ENCODE measurements around the gene SMARCD1. TPM values are rescaled to one million over a fixed set of nuclear protein-coding genes. Genes with fewer than 3 reads are reported as not detected.

SMARCD1 gene
- total and polyA plus RNA-seq, 12 donors, result 22.9 to 65.0 (median 48.9) TPM

Other genes with a start within 250 kb of the SMARCD1 start
- 1 to 10 TPM; 1.9 to 8.9 (median 4.9) TPM for gene BCDIN3D, start 242.2 kb upstream of the SMARCD1 start, total RNA-seq
- gene BCDIN3D, start 242.2 kb upstream of the SMARCD1 start, polyA plus RNA-seq, result 1 to 10 TPM; 2.4 to 8.1 (median 3.4) TPM
- 10 to 100 TPM in 3 of 9 donors, 1 to 10 TPM in 5, under 1 TPM in 1; 0.35 to 46.1 (median 3.1) TPM for gene FAIM2, start 181.4 kb upstream of the SMARCD1 start, total RNA-seq
- 10 to 100 TPM; 13.4 to 50.8 (median 45.9) TPM for gene FAIM2, start 181.4 kb upstream of the SMARCD1 start, polyA plus RNA-seq
- gene AQP2, start 134.6 kb upstream of the SMARCD1 start, total RNA-seq, result 10 to 100 TPM in 3 of 9 donors, 1 to 10 TPM in 3, under 1 TPM in 2, not detected in 1; 0.10 to 53.2 (median 4.6) TPM
- gene AQP2, start 134.6 kb upstream of the SMARCD1 start, polyA plus RNA-seq, result 10 to 100 TPM in 1 of 3 donors, under 1 TPM in 2; 0.40 to 81.0 (median 0.61) TPM
- 1 to 10 TPM in 2 of 9 donors, under 1 TPM in 6, not detected in 1; 0.22 to 1.5 (median 0.48) TPM for gene AQP5, start 123.5 kb upstream of the SMARCD1 start, total RNA-seq
- 1 to 10 TPM; 1.5 to 2.6 (median 1.6) TPM for gene AQP5, start 123.5 kb upstream of the SMARCD1 start, polyA plus RNA-seq
- under 1 TPM in 2 of 9 donors, not detected in 7; 0.28 to 0.29 TPM for gene AQP6, start 112.4 kb upstream of the SMARCD1 start, total RNA-seq
- gene AQP6, start 112.4 kb upstream of the SMARCD1 start, polyA plus RNA-seq, result 1 to 10 TPM in 1 of 3 donors, under 1 TPM in 1, not detected in 1; 0.20 to 1.1 TPM
- gene RACGAP1, start 59.8 kb upstream of the SMARCD1 start, total RNA-seq, result 10 to 100 TPM in 2 of 9 donors, 1 to 10 TPM in 7; 5.0 to 28.4 (median 6.3) TPM
- gene RACGAP1, start 59.8 kb upstream of the SMARCD1 start, polyA plus RNA-seq, result 1 to 10 TPM; 1.3 to 5.0 (median 3.1) TPM
- 1 to 10 TPM in 2 of 9 donors, under 1 TPM in 6, not detected in 1; 0.65 to 1.2 (median 0.81) TPM for gene ASIC1, start 27.7 kb upstream of the SMARCD1 start, total RNA-seq
- 1 to 10 TPM in 1 of 3 donors, under 1 TPM in 2; 0.47 to 1.3 (median 0.71) TPM for gene ASIC1, start 27.7 kb upstream of the SMARCD1 start, polyA plus RNA-seq
- gene GPD1, start 18.7 kb downstream of the SMARCD1 start, total RNA-seq, result 1 to 10 TPM in 7 of 9 donors, under 1 TPM in 2; 0.43 to 8.5 (median 2.5) TPM
- gene GPD1, start 18.7 kb downstream of the SMARCD1 start, polyA plus RNA-seq, result 10 to 100 TPM in 1 of 3 donors, 1 to 10 TPM in 2; 2.1 to 36.9 (median 2.7) TPM
- 100 to 1,000 TPM in 5 of 9 donors, 10 to 100 TPM in 4; 61.2 to 150 (median 120) TPM for gene COX14, start 26.9 kb downstream of the SMARCD1 start, total RNA-seq
- gene COX14, start 26.9 kb downstream of the SMARCD1 start, polyA plus RNA-seq, result 10 to 100 TPM; 78.8 to 98.5 (median 86.3) TPM
- 10 to 100 TPM; 19.4 to 48.1 (median 36.8) TPM for gene CERS5, start 82.0 kb downstream of the SMARCD1 start, total RNA-seq
- 100 to 1,000 TPM in 1 of 3 donors, 10 to 100 TPM in 2; 35.8 to 110 (median 98.8) TPM for gene CERS5, start 82.0 kb downstream of the SMARCD1 start, polyA plus RNA-seq
- gene LIMA1, start 198.2 kb downstream of the SMARCD1 start, total RNA-seq, result 100 to 1,000 TPM in 3 of 9 donors, 10 to 100 TPM in 6; 44.3 to 134 (median 92.8) TPM
- gene LIMA1, start 198.2 kb downstream of the SMARCD1 start, polyA plus RNA-seq, result 10 to 100 TPM; 49.8 to 84.7 (median 61.0) TPM

All from adrenal gland (tissue), 12 donors.